Measurements from ENCODE around the gene ADCY3.

ADCY3 gene

DNA sequence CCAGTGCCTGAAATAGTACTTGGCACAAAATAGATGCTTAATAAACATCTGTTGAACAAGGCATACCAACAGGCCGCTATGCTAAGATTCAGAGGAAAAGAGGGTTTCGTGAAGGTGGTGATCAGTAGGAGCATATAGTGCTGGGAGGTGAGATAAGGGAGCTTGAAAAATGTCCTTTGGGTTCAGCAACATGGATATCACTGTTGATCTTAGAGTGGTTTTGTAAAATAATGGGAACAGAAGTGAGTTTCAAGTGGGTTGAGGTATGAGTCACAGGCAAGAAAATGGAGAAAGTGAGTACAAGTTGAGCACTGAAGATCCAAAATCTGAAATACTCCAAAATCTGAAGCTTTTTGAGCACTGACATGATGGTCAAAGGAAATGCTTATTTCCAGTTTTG lies 122.4 kb downstream of the ADCY3 start:
- H3K27me3 ChIP-seq (ENCODE audit: insufficient read depth, low read length, poor library complexity) = no peaks in the 10 kb centered on the region
- ATAC-seq (ENCODE audit: insufficient read depth, low read depth) = no peak
- H2AFZ ChIP-seq (ENCODE audit: low read depth, low read length) = no peak overlapping the region
- no peak overlapping the region for H3K9ac ChIP-seq (ENCODE audit: low read depth, low read length)
- no peak overlapping the region for H3K4me3 ChIP-seq (ENCODE audit: low read depth in 1 of 2, low read length in 2 of 2)
- no peak overlapping the region for H3K27ac ChIP-seq (ENCODE audit: low read length)
- H3K4me2 ChIP-seq (ENCODE audit: insufficient read depth, low read length) = peak overlapping the region; percentile 12
- peaks cover 14% of the 10 kb centered on the region for H4K20me1 ChIP-seq (ENCODE audit: insufficient read depth, low read length)
- no peaks in the 10 kb centered on the region for H3K9me3 ChIP-seq (ENCODE audit: insufficient read depth, low read length, severe bottlenecking)
- H3K79me2 ChIP-seq (ENCODE audit: insufficient read depth, low read length) = peaks cover 77% of the 10 kb centered on the region
- peaks cover 59% of the 10 kb centered on the region for H3K36me3 ChIP-seq (ENCODE audit: insufficient read depth, low read length)
- no peak for DNase-seq
- no peak for TF ChIP-seq CTCF (IDR thresholded peaks at IDR 0.05; ENCODE audit: borderline replicate concordance, extremely low read depth, low read length, poor library complexity, severe bottlenecking)
- TF ChIP-seq EZH2 (IDR thresholded peaks at IDR 0.05; ENCODE audit: borderline replicate concordance, low read depth, low read length, severe bottlenecking) = no peak
- peaks cover 35% of the 10 kb centered on the region for H3K4me1 ChIP-seq (ENCODE audit: insufficient read depth, low read length)

DNA sequence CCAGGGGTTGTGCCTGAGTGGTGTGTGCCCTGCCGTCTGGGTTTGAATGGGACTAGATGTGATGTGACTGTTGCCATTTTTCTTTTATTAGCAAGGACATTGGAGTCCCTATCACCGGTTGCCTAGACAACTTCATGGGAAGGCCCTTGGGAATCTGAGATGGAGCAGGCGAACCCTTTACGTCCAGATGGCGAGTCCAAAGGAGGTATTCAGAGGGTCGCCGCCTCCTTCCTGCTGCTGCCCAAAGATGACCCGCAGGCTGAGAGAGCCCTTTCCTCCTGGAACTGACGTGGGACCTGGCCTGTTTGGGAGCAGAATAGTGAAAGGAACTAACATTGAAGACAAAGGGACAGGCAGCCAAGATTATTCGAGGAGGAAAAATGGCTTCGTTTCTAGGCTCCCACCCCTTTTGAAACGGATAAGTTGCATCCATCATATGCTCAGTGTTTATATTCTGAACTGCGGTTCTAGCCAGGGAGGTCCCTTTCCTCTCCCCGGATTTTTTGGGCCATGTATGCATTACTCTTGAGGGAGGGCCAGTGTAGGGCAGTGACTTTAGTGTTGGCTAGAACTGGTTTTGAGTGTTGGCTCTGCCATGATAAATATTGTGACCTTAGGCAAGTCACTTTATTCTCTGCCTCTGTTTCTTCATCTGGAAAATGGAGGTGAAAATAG lies 126.1 kb downstream of the ADCY3 start:
- Histone ChIP-seq H3K9me3 (ENCODE audit: insufficient read depth, low read length, severe bottlenecking) (no peaks in the 10 kb centered on the region), H3K4me3 (ENCODE audit: low read depth in 1 of 2, low read length in 2 of 2) (peak overlapping the region; percentile 59 to 97), H3K27ac (ENCODE audit: low read length) (peak overlapping the region; percentile 89), H2AFZ (ENCODE audit: low read depth, low read length) (peak overlapping the region; percentile 79), H4K20me1 (ENCODE audit: insufficient read depth, low read length) (peaks cover 14% of the 10 kb centered on the region), H3K4me2 (ENCODE audit: insufficient read depth, low read length) (peak overlapping the region; percentile 75), H3K79me2 (ENCODE audit: insufficient read depth, low read length) (peaks cover 63% of the 10 kb centered on the region), H3K27me3 (ENCODE audit: insufficient read depth, low read length, poor library complexity) (no peaks in the 10 kb centered on the region), H3K4me1 (ENCODE audit: insufficient read depth, low read length) (peaks cover 48% of the 10 kb centered on the region), H3K36me3 (ENCODE audit: insufficient read depth, low read length) (peaks cover 46% of the 10 kb centered on the region), H3K9ac (ENCODE audit: low read depth, low read length) (peak overlapping the region; percentile 88)
- DNase-seq = peak; percentile 23
- TF ChIP-seq CTCF (IDR thresholded peaks at IDR 0.05; ENCODE audit: borderline replicate concordance, extremely low read depth, low read length, poor library complexity, severe bottlenecking) (no peak), EZH2 (IDR thresholded peaks at IDR 0.05; ENCODE audit: borderline replicate concordance, low read depth, low read length, severe bottlenecking) (no peak)
- ATAC-seq (ENCODE audit: insufficient read depth, low read depth) = no peak

DNA sequence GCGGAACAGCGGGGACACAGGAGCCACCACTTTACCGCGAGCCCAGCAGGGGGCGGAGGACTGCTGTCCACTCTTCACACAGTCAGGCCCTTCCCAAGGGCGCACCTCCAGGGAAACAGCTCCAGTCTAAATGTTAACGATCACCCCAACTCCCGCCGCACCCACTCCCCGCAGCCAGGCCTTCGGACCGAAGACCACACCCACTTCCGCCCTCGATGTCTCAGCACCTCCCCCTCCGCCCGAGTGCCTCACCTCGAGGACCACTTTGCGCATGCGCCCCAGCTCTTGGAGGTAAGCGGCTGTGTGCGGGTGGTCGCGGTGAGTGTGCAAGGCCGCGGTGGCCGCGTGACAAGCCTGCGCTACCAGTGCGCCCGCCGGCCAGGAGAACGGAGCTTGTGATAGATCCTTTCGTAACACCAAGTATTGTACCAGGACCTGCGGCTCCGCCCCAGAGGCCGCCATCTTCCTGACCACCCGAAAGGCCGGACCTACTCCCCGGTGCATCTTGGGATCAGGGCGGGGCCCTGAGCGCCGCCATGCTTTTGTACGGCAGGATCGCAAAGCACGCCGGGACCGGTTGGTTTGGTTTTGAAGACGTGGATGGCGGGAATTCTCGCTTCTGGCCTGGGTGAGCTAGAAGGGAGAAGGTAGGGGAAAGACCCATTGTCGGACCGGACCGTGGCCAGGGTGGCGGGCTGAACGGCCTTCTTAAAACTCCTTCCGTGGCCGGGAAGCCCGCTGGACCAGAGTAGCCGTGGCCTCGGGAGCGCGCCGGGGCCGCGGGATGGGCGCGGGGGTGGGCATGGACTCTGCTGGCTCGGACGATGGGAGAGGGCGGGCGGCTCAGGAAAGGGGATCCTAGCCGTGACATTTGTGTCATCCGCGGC lies 126.9 kb downstream of the ADCY3 start, which contains the start of the genes CENPO and PTRHD1:
CENPO (plus strand) TSS at position 552 of the 887 bp plus-strand sequence. CDS start 495 bp downstream, outside the sequence.
PTRHD1 (minus strand) TSS at position 518 of the 887 bp plus-strand sequence; CDS start at position 504, 14 bp downstream.
- Histone ChIP-seq H3K4me1 (ENCODE audit: insufficient read depth, low read length) (peaks cover 48% of the 10 kb centered on the region), H3K9ac (ENCODE audit: low read depth, low read length) (peak within 1 kb of the TSS; percentile 88), H3K9me3 (ENCODE audit: insufficient read depth, low read length, severe bottlenecking) (no peaks in the 10 kb centered on the region), H3K36me3 (ENCODE audit: insufficient read depth, low read length) (peaks cover 40% of the 10 kb centered on the region), H2AFZ (ENCODE audit: low read depth, low read length) (peak within 1 kb of the TSS; percentile 86), H3K27me3 (ENCODE audit: insufficient read depth, low read length, poor library complexity) (no peaks in the 10 kb centered on the region), H3K4me3 (ENCODE audit: low read depth in 1 of 2, low read length in 2 of 2) (peak within 1 kb of the TSS; percentile 59 to 97), H4K20me1 (ENCODE audit: insufficient read depth, low read length) (peaks cover 14% of the 10 kb centered on the region), H3K4me2 (ENCODE audit: insufficient read depth, low read length) (peak within 1 kb of the TSS; percentile 75), H3K27ac (ENCODE audit: low read length) (peak within 1 kb of the TSS; percentile 89), H3K79me2 (ENCODE audit: insufficient read depth, low read length) (peaks cover 55% of the 10 kb centered on the region)
- DNase-seq (peak; percentile 96), ATAC-seq (ENCODE audit: insufficient read depth, low read depth) (peak; percentile 94)
- no peak for TF ChIP-seq EZH2 (IDR thresholded peaks at IDR 0.05; ENCODE audit: borderline replicate concordance, low read depth, low read length, severe bottlenecking)
- TF ChIP-seq CTCF (IDR thresholded peaks at IDR 0.05; ENCODE audit: borderline replicate concordance, extremely low read depth, low read length, poor library complexity, severe bottlenecking) = peak; percentile 63

All from DND-41 (cell line).